Caco-2 (cell line): ENCODE measurements around the gene JAML. TPM values are rescaled to one million over a fixed set of nuclear protein-coding genes. Genes with fewer than 3 reads are reported as not detected.

ENCODE experiments used
- BruUV-seq: library from RNA; stranded (reverse); fragments of 400-500 nt; replicated peaks from 2 replicates; lab custom pipeline; 2021; lab: Mats Ljungman, UMichigan
- CTCF ChIA-PET: fragments of 300-600 bp; sonication (Branson Sonifier 250); formaldehyde crosslinking; loops from one replicate; lab custom pipeline; 2022; ENCODE audit warnings: antibody characterized with exemption; lab: Charles Lee
- POLR2A ChIA-PET: fragments of 300-600 bp; sonication (Branson Sonifier 250); formaldehyde crosslinking; loops from one replicate; lab custom pipeline; 2022; ENCODE audit warnings: antibody characterized with exemption; lab: Charles Lee
- DNase-seq, 2 experiments: peaks; one replicate each; pipeline versions ENCODE4 v3.0.0 to v3.0.0-alpha.2; 2020 to 2022
- H3K27me3 ChIP-seq: replicated peaks from 2 replicates; pipeline ENCODE4 v1.6.0; 2011; ENCODE audit warnings: low read length; ENCODE audit not compliant: control insufficient read depth, insufficient read depth
- H3K36me3 ChIP-seq: 2 replicates; pipeline ENCODE4 v1.5.1; 2011; ENCODE audit warnings: low read length; ENCODE audit not compliant: control insufficient read depth, insufficient read depth
- H3K4me1 ChIP-seq: fragments of 250-450 bp; sonication (Bioruptor Pico); 2 replicates; pipeline ENCODE4 v1.5.1; 2020; ENCODE audit warnings: mild to moderate bottlenecking
- H3K4me3 ChIP-seq: 2 replicates; pipeline ENCODE4 v1.5.1; 2011; ENCODE audit warnings: low read depth, mild to moderate bottlenecking, control low read depth, low read length
- H3K9me3 ChIP-seq: fragments of 250-450 bp; sonication (Bioruptor Pico); 2 replicates; pipeline ENCODE4 v1.5.1; 2020; ENCODE audit warnings: mild to moderate bottlenecking, moderate library complexity
- H3K27ac Mint-ChIP-seq: one replicate; pipeline ENCODE4 v1.8.0; 2022; ENCODE audit warnings: mixed read lengths; ENCODE audit not compliant: unreplicated experiment
- H3K27me3 Mint-ChIP-seq: one replicate; pipeline ENCODE4 v1.8.0; 2022; ENCODE audit warnings: mixed read lengths; ENCODE audit not compliant: insufficient read depth, unreplicated experiment
- H3K36me3 Mint-ChIP-seq: one replicate; pipeline ENCODE4 v1.8.0; 2022; ENCODE audit warnings: mild to moderate bottlenecking, mixed read lengths; ENCODE audit not compliant: insufficient read depth, unreplicated experiment
- H3K4me1 Mint-ChIP-seq: one replicate; pipeline ENCODE4 v1.8.0; 2022; ENCODE audit warnings: low read depth, mixed read lengths; ENCODE audit not compliant: unreplicated experiment
- H3K4me3 Mint-ChIP-seq: one replicate; pipeline ENCODE4 v1.8.0; 2022; ENCODE audit warnings: mild to moderate bottlenecking, moderate library complexity, mixed read lengths; ENCODE audit not compliant: unreplicated experiment
- H3K9me3 Mint-ChIP-seq: one replicate; pipeline ENCODE4 v1.8.0; 2022; ENCODE audit warnings: mixed read lengths; ENCODE audit not compliant: unreplicated experiment
- intact Hi-C: fragments of 100-400 bp; cut with micrococcal nuclease; formaldehyde crosslinking; loops from one replicate; pipeline ENCODE4 v1.10.0; 2022; ENCODE audit not compliant: unreplicated experiment
- total RNA-seq: library from RNA; stranded (reverse); gene quantifications from 2 replicates; pipeline ENCODE4 v1.2.3, GENCODE V29; 2022
- TF ChIP-seq, protein P1 (sequence below), 2 experiments: fragments of 200-600 bp in 1 of 2; IDR thresholded peaks; 1 replicate in 1 of 2; 2 replicates in 1 of 2; pipeline versions ENCODE4 v1.5.1 to v1.8.0; 2011 to 2022; ENCODE audit warnings: antibody characterized with exemption in 1 of 2, control low read depth in 1 of 2, inconsistent platforms in 1 of 2, low read depth in 1 of 2, low read length in 1 of 2, mild to moderate bottlenecking in 1 of 2, moderate library complexity in 1 of 2; ENCODE audit not compliant: insufficient read depth in 1 of 2, severe bottlenecking in 1 of 2, unreplicated experiment in 1 of 2

The JAML gene
- total RNA-seq, 1 experiment from 2014 or later: 8.9 TPM

GRCh38 chr11:118151431-118151830, 73.4 kb downstream of the JAML start:
- Histone ChIP-seq H3K27me3 (peaks cover 5% of the 10 kb centered on the region), H3K36me3 (no peaks in the 10 kb centered on the region), H3K4me3 (no peak overlapping the region), H3K9me3 (no peaks in the 10 kb centered on the region), H3K4me1 (0 out of 2 replicates have a peak, but pooled peaks cover 5% of the 10 kb centered on the region)
- ChIA-PET CTCF (interaction anchor here (0.9 kb wide), 1 partner anchor 20 kb away, joined by 3 read pairs; no protein-coding TSS in a partner anchor), POLR2A (no interaction called here)
- H3K27me3 Mint-ChIP-seq: peaks cover 23% of the 10 kb centered on the region
- TF ChIP-seq, protein P1, sequence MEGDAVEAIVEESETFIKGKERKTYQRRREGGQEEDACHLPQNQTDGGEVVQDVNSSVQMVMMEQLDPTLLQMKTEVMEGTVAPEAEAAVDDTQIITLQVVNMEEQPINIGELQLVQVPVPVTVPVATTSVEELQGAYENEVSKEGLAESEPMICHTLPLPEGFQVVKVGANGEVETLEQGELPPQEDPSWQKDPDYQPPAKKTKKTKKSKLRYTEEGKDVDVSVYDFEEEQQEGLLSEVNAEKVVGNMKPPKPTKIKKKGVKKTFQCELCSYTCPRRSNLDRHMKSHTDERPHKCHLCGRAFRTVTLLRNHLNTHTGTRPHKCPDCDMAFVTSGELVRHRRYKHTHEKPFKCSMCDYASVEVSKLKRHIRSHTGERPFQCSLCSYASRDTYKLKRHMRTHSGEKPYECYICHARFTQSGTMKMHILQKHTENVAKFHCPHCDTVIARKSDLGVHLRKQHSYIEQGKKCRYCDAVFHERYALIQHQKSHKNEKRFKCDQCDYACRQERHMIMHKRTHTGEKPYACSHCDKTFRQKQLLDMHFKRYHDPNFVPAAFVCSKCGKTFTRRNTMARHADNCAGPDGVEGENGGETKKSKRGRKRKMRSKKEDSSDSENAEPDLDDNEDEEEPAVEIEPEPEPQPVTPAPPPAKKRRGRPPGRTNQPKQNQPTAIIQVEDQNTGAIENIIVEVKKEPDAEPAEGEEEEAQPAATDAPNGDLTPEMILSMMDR (IDR thresholded peaks at IDR 0.05; ENCODE audit: insufficient read depth in 1 of 2, low read depth in 1 of 2, low read length in 1 of 2, severe bottlenecking in 1 of 2, unreplicated experiment in 1 of 2): no peak
- DNase-seq: no peak
- H3K27ac Mint-ChIP-seq: no peak overlapping the region
- no peaks in the 10 kb centered on the region for H3K36me3 Mint-ChIP-seq
- H3K4me3 Mint-ChIP-seq: no peak overlapping the region
- no TSS peak for BruUV-seq
- intact Hi-C loops: no loop called here
- H3K4me1 Mint-ChIP-seq: no peaks in the 10 kb centered on the region
- no peaks in the 10 kb centered on the region for H3K9me3 Mint-ChIP-seq

DNA sequence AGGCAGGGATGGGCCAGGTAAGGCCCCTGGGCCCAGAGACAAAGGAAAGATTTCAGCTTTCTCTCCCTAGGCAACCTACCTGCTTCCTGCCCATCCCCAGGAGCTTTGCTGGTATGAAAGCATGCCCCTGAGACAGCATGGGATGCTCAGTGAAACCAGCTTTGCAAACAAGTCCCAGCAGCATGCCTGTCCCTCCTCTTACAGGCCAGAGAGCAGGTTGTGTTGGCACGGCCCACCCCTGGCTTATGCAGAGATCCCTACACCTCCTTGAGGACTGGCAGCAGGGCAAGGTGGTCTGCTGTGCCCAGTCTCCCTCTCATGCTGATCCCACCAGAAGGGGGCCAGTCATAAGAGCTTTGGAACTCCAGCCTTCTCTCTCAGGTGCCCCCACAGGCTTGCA, 75.3 kb downstream of the JAML start:
- Mint-ChIP-seq H3K27ac (no peak overlapping the region), H3K27me3 (peaks cover 16% of the 10 kb centered on the region), H3K4me1 (no peaks in the 10 kb centered on the region), H3K4me3 (no peak overlapping the region), H3K36me3 (no peaks in the 10 kb centered on the region), H3K9me3 (no peaks in the 10 kb centered on the region)
- no TSS peak for BruUV-seq
- ChIA-PET CTCF (interaction anchor here (1.5 kb wide), 1 partner anchor 22 kb away, joined by 8 read pairs; no protein-coding TSS in a partner anchor), POLR2A (no interaction called here)
- Histone ChIP-seq H3K9me3 (no peaks in the 10 kb centered on the region), H3K27me3 (peaks cover 5% of the 10 kb centered on the region), H3K4me3 (no peak overlapping the region), H3K4me1 (0 out of 2 replicates have a peak, but pooled peaks cover 3% of the 10 kb centered on the region), H3K36me3 (no peaks in the 10 kb centered on the region)
- intact Hi-C loops: loop anchor here (5.0 to 10.0 kb wide), 2 partner anchors 203 to 505 kb away; no protein-coding TSS in a partner anchor
- no peak for DNase-seq
- TF ChIP-seq, protein P1 (IDR thresholded peaks at IDR 0.05; ENCODE audit: insufficient read depth in 1 of 2, low read depth in 1 of 2, low read length in 1 of 2, severe bottlenecking in 1 of 2, unreplicated experiment in 1 of 2): no peak

DNA sequence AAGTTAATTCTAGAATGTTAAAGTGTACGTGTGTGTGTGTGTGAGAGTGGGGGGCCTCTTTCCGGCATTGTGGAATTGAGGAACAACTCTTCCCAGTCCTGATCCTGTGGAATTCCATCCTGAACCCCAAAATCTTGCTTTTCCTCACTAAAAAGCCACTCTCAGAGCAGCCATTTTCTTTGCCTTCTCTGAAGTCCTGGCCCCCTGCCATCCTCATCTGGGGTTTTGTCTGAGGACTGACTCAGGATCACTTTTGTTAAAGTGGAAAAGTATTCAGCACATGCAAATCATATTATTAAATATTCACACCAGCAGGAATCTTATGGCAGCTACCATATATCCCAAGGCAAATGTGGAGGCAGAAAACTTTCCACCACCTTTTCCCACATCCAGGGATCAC, 76.0 kb downstream of the JAML start:
- H3K27ac Mint-ChIP-seq: no peak overlapping the region
- no peak overlapping the region for H3K4me3 Mint-ChIP-seq
- Histone ChIP-seq H3K27me3 (peaks cover 5% of the 10 kb centered on the region), H3K4me1 (0 out of 2 replicates have a peak, but pooled peaks cover 3% of the 10 kb centered on the region), H3K36me3 (no peaks in the 10 kb centered on the region), H3K9me3 (no peaks in the 10 kb centered on the region), H3K4me3 (no peak overlapping the region)
- DNase-seq: no peak
- BruUV-seq: no TSS peak
- no peaks in the 10 kb centered on the region for H3K4me1 Mint-ChIP-seq
- intact Hi-C loops: loop anchor here (5.0 to 10.0 kb wide), 2 partner anchors 203 to 506 kb away; no protein-coding TSS in a partner anchor
- H3K36me3 Mint-ChIP-seq: no peaks in the 10 kb centered on the region
- H3K9me3 Mint-ChIP-seq: no peaks in the 10 kb centered on the region
- ChIA-PET POLR2A (no interaction called here), CTCF (interaction anchor here (1.5 kb wide), 1 partner anchor 23 kb away, joined by 8 read pairs; no protein-coding TSS in a partner anchor)
- TF ChIP-seq, protein P1 (IDR thresholded peaks at IDR 0.05; ENCODE audit: insufficient read depth in 1 of 2, low read depth in 1 of 2, low read length in 1 of 2, severe bottlenecking in 1 of 2, unreplicated experiment in 1 of 2): no peak
- H3K27me3 Mint-ChIP-seq: peaks cover 18% of the 10 kb centered on the region
